Smooth muscle cell (in vitro differentiated cells): ENCODE results near the gene CSNK1A1L. TPM values are rescaled to one million over a fixed set of nuclear protein-coding genes. Genes with fewer than 3 reads are reported as not detected.

Experiments used
- DNase-seq: peaks from one replicate; lab custom pipeline; 2025; ENCODE audit not compliant: unreplicated experiment; lab: John Stamatoyannopoulos, UW
- H2AFZ ChIP-seq: fragments of 200-600 bp; sonication (generic); 2 replicates; pipeline ENCODE4 v1.6.0; 2016; ENCODE audit warnings: antibody characterized with exemption, low read depth, mild to moderate bottlenecking
- H3F3A ChIP-seq: fragments of 200-600 bp; sonication (generic); 2 replicates; pipeline ENCODE4 v1.6.0; 2017; ENCODE audit warnings: antibody characterized with exemption, low read depth
- H3K27ac ChIP-seq: fragments of 200-600 bp; sonication (generic); 2 replicates; pipeline ENCODE4 v1.5.1; 2016; ENCODE audit warnings: low read depth, mild to moderate bottlenecking
- H3K27me3 ChIP-seq: fragments of 200-600 bp; sonication (generic); 2 replicates; pipeline ENCODE4 v1.6.1; 2016; ENCODE audit warnings: low read depth, mild to moderate bottlenecking
- H3K36me3 ChIP-seq: fragments of 200-600 bp; sonication (generic); 2 replicates; pipeline ENCODE4 v1.5.1; 2016; ENCODE audit warnings: low read depth
- H3K4me1 ChIP-seq: fragments of 200-600 bp; sonication (generic); 2 replicates; pipeline ENCODE4 v1.5.1; 2016; ENCODE audit warnings: low read depth
- H3K4me2 ChIP-seq: fragments of 200-600 bp; sonication (generic); 2 replicates; pipeline ENCODE4 v1.6.0; 2016; ENCODE audit warnings: mild to moderate bottlenecking
- H3K4me3 ChIP-seq: fragments of 200-600 bp; sonication (generic); 2 replicates; pipeline ENCODE4 v1.5.1; 2016; ENCODE audit warnings: mild to moderate bottlenecking
- H3K79me2 ChIP-seq: fragments of 200-600 bp; sonication (generic); 2 replicates; pipeline ENCODE4 v1.6.0; 2016; ENCODE audit warnings: low read depth, mild to moderate bottlenecking
- H3K9ac ChIP-seq: fragments of 200-600 bp; sonication (generic); 2 replicates; pipeline ENCODE4 v1.6.0; 2016; ENCODE audit warnings: low read depth
- H3K9me3 ChIP-seq: fragments of 200-600 bp; sonication (generic); replicated peaks from 2 replicates; pipeline ENCODE4 v1.5.1; 2016; ENCODE audit warnings: low read depth
- H4K20me1 ChIP-seq: fragments of 200-600 bp; sonication (generic); 2 replicates; pipeline ENCODE4 v1.6.0; 2016; ENCODE audit warnings: low read depth
- WGBS: methylation state at CpG from one replicate; pipeline ENCODE4 v1.1.7; 2016; ENCODE audit warnings: low lambda C conversion rate; 5-methylcytosine and 5-hydroxymethylcytosine counted together
- polyA plus RNA-seq: library from polyadenylated mRNA; unstranded; fragments of >200 nt; fragmentation: Nextera tagmentation; extraction: Ambion mirVana; gene quantifications from 2 replicates; pipeline ENCODE4 v1.2.1, GENCODE V29; 2016
- total RNA-seq: library from RNA; depleted of rRNA; stranded (reverse); fragments of >200 nt; gene quantifications from 2 replicates; pipeline ENCODE4 v1.2.3, GENCODE V29; 2014
- TF ChIP-seq, protein P1 (sequence below): fragments of 200-600 bp; sonication (generic); IDR thresholded peaks from 2 replicates; pipeline ENCODE4 v1.5.1; 2017; ENCODE audit warnings: borderline replicate concordance, mild to moderate bottlenecking, antibody characterized with exemption; ENCODE audit not compliant: insufficient read depth, poor library complexity, severe bottlenecking

Gene CSNK1A1L
- total and polyA plus RNA-seq, 2 experiments from 2014 or later: not detected

DNA sequence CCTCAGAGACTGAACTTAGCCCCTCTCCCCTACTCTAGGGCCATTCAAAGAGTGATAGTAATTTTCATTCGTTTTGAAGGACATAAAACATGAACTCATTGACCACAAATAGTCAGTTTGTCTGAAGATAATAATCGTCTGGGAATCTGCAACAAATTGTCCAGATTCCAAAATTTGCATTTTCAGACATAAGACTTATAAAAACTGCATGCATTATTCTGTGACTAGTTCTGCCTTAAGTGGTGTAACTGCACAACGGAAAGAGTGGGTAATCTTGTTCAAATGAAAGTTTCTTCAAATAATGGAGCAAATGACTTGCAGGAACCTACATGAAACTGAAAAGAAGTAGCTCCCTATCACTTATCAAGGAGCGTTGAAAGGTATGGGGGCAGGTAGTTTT, 8.4 kb downstream of the CSNK1A1L start:
- Histone ChIP-seq H3K27ac (no peak overlapping the region), H3K9ac (no peak overlapping the region), H2AFZ (no peak overlapping the region), H3K4me3 (no peak overlapping the region), H4K20me1 (no peaks in the 10 kb centered on the region), H3K36me3 (no peaks in the 10 kb centered on the region), H3K4me2 (no peak overlapping the region), H3F3A (no peaks in the 10 kb centered on the region), H3K9me3 (no peaks in the 10 kb centered on the region), H3K79me2 (no peaks in the 10 kb centered on the region), H3K4me1 (no peaks in the 10 kb centered on the region), H3K27me3 (no peaks in the 10 kb centered on the region)
- 58% methylated on average over 4 of the region's 4 CpGs for WGBS
- TF ChIP-seq, protein P1, sequence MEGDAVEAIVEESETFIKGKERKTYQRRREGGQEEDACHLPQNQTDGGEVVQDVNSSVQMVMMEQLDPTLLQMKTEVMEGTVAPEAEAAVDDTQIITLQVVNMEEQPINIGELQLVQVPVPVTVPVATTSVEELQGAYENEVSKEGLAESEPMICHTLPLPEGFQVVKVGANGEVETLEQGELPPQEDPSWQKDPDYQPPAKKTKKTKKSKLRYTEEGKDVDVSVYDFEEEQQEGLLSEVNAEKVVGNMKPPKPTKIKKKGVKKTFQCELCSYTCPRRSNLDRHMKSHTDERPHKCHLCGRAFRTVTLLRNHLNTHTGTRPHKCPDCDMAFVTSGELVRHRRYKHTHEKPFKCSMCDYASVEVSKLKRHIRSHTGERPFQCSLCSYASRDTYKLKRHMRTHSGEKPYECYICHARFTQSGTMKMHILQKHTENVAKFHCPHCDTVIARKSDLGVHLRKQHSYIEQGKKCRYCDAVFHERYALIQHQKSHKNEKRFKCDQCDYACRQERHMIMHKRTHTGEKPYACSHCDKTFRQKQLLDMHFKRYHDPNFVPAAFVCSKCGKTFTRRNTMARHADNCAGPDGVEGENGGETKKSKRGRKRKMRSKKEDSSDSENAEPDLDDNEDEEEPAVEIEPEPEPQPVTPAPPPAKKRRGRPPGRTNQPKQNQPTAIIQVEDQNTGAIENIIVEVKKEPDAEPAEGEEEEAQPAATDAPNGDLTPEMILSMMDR: no peak
- no peak for DNase-seq

DNA sequence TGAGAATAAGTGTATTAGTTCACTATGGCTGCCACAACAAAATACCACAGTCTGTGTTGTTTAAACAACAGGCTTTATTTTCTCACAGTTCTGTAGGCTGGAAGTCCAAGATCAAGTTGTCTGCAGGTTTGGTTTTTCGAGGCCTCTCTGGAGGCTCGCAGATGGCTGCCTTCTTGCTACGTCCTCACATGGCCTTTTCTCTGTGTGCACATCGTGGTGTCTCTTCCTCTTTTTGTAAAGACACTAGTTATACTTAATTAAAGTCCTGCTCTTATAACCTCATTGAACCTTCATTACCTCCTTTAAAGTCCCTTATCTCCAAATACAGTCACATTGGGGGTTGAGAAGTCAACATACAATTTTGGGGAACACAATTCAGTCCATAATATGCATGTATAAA, 10.6 kb downstream of the CSNK1A1L start:
- H3K36me3 ChIP-seq: no peaks in the 10 kb centered on the region
- no peaks in the 10 kb centered on the region for H3K9me3 ChIP-seq
- H3F3A ChIP-seq: no peaks in the 10 kb centered on the region
- TF ChIP-seq, protein P1: no peak
- no peak overlapping the region for H3K27ac ChIP-seq
- no peak overlapping the region for H2AFZ ChIP-seq
- no peaks in the 10 kb centered on the region for H3K79me2 ChIP-seq
- no peaks in the 10 kb centered on the region for H3K4me1 ChIP-seq
- 97% methylated on average over 4 of the region's 4 CpGs for WGBS
- H3K4me2 ChIP-seq: no peak overlapping the region
- H3K4me3 ChIP-seq: no peak overlapping the region
- no peak overlapping the region for H3K9ac ChIP-seq
- H3K27me3 ChIP-seq: no peaks in the 10 kb centered on the region
- no peaks in the 10 kb centered on the region for H4K20me1 ChIP-seq
- DNase-seq: no peak

DNA sequence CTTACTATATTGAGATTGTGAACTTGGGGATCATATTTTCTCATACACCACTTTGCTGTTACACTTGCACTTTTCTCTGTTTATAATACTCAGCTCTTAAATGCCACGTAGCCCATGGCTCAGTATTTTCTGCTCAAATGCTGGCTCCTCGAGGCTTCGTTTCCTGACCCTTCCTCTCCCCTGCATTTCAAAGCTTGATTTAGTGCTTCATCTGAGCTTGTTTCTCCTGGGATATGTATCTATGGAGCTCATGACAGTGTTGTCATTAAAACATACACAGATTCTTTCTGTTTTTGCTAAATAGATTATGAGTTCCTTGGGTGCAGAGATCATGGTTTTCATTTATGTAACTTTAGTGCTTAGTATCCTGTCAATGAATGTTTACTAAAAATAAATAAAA, 11.4 kb downstream of the CSNK1A1L start:
- Histone ChIP-seq H3K9me3 (no peaks in the 10 kb centered on the region), H3K27ac (no peak overlapping the region), H3K4me1 (no peaks in the 10 kb centered on the region), H3K9ac (no peak overlapping the region), H3K79me2 (no peaks in the 10 kb centered on the region), H3K4me2 (no peak overlapping the region), H3K4me3 (no peak overlapping the region), H3F3A (no peaks in the 10 kb centered on the region), H3K36me3 (no peaks in the 10 kb centered on the region), H3K27me3 (no peaks in the 10 kb centered on the region), H4K20me1 (no peaks in the 10 kb centered on the region), H2AFZ (peak overlapping the region; percentile 42)
- 72% methylated on average over 3 of the region's 3 CpGs for WGBS
- no peak for DNase-seq
- TF ChIP-seq, protein P1: no peak

DNA sequence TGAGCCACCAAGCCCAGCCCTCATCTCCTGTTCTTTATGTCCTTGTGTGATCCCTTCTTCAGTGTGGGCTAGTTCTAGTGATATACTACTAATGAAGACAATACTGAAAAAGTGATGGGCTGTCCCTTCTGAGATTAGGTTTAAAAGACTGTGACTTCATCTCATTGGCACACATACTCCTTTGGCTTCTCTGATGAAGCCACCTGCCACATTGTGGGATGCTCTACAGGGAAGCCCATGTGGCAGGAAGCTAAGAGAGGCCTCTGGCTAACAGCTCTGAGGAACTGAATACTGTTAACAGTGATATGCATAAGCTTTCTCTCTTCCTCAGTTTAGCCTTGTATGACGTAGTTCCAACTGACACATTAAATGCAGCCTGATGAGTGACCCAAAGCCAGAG, 13.6 kb downstream of the CSNK1A1L start:
- no peak overlapping the region for H3K4me3 ChIP-seq
- H3K36me3 ChIP-seq: no peaks in the 10 kb centered on the region
- H3K4me2 ChIP-seq: no peak overlapping the region
- 84% methylated on average over 1 of the region's 1 CpG for WGBS
- DNase-seq: no peak
- no peak overlapping the region for H3K9ac ChIP-seq
- no peak overlapping the region for H2AFZ ChIP-seq
- no peaks in the 10 kb centered on the region for H3K4me1 ChIP-seq
- H3K9me3 ChIP-seq: no peaks in the 10 kb centered on the region
- no peaks in the 10 kb centered on the region for H4K20me1 ChIP-seq
- no peaks in the 10 kb centered on the region for H3K79me2 ChIP-seq
- H3K27me3 ChIP-seq: no peaks in the 10 kb centered on the region
- no peaks in the 10 kb centered on the region for H3F3A ChIP-seq
- no peak overlapping the region for H3K27ac ChIP-seq
- TF ChIP-seq, protein P1: no peak
